ENCODE data around the gene ANKRD44. TPM values are rescaled to one million over a fixed set of nuclear protein-coding genes. Genes with fewer than 3 reads are reported as not detected.

The ANKRD44 gene
- polyA plus RNA-seq, 2 of the 4 experiments (the other 2 are of a cell fraction) = 0.97 to 5.9 TPM

GRCh38 chr2:197300139-197300538, 10.4 kb downstream of the ANKRD44 start:
- FAIRE-seq = no peak
- no peak for ATAC-seq
- TF ChIP-seq NR3C1 (IDR thresholded peaks at IDR 0.05) (no peak), HOXB5 (CRISPR knock-in tag; IDR thresholded peaks at IDR 0.05) (no peak), CHD4 (IDR thresholded peaks at IDR 0.05; ENCODE audit: borderline replicate concordance) (no peak), REST (IDR thresholded peaks at IDR 0.05) (no peak), MYC (IDR thresholded peaks at IDR 0.05; ENCODE audit: borderline replicate concordance, low read length) (no peak), ZSCAN20 (CRISPR knock-in tag; IDR thresholded peaks at IDR 0.05) (no peak), RCOR1 (IDR thresholded peaks at IDR 0.05; ENCODE audit: low read depth, low read length) (no peak), CTCF (IDR thresholded peaks at IDR 0.05) (no peak), PBX3 (IDR thresholded peaks at IDR 0.05) (no peak), TP53 (CRISPR knock-in tag; IDR thresholded peaks at IDR 0.05) (no peak), POLR2A (IDR thresholded peaks at IDR 0.05; ENCODE audit: low read length) (no peak), E2F6 (IDR thresholded peaks at IDR 0.05; ENCODE audit: borderline replicate concordance, low read depth) (no peak), EHMT2 (IDR thresholded peaks at IDR 0.05; ENCODE audit: low read depth) (no peak), BHLHE40 (IDR thresholded peaks at IDR 0.05; ENCODE audit: low read depth, low read length) (no peak), FOXS1 (CRISPR knock-in tag; IDR thresholded peaks at IDR 0.05) (no peak), ESRRA (IDR thresholded peaks at IDR 0.05; ENCODE audit: borderline replicate concordance, low read length) (no peak), NPAS2 (CRISPR knock-in tag; IDR thresholded peaks at IDR 0.05; ENCODE audit: borderline replicate concordance) (no peak), HMGXB4 (CRISPR knock-in tag; IDR thresholded peaks at IDR 0.05; ENCODE audit: borderline replicate concordance) (no peak), HDAC2 (IDR thresholded peaks at IDR 0.05) (no peak)

More at GRCh38 chr2:197300139-197300538, 10.4 kb downstream of the ANKRD44 start:
- Histone ChIP-seq H3K4me1 (peaks cover 12% of the 10 kb centered on the region; the same call in 2 of the 3 replicates), H3K27ac (no peak overlapping the region), H3K9me3 (no peaks in the 10 kb centered on the region), H3K4me2 (no peak overlapping the region), H3K4me3 (no peak overlapping the region)
- ChIA-PET CTCF (no interaction called here), POLR2A (no interaction called here)
- WGBS (ENCODE audit: missing lambda C conversion rate) = 92% methylated on average over 2 of the region's 2 CpGs
- DNase-seq (ENCODE audit: low read depth in 1 of 2, low spot score in 1 of 2) = no peak

All from A549 (cell line).